ENCODE data around the gene CPED1.
"Not testable (repeated sequence)": the region's sequence is repeated elsewhere in the genome, so short reads cannot be mapped to it uniquely, and the experiment has no call there.

The CPED1 gene

DNA sequence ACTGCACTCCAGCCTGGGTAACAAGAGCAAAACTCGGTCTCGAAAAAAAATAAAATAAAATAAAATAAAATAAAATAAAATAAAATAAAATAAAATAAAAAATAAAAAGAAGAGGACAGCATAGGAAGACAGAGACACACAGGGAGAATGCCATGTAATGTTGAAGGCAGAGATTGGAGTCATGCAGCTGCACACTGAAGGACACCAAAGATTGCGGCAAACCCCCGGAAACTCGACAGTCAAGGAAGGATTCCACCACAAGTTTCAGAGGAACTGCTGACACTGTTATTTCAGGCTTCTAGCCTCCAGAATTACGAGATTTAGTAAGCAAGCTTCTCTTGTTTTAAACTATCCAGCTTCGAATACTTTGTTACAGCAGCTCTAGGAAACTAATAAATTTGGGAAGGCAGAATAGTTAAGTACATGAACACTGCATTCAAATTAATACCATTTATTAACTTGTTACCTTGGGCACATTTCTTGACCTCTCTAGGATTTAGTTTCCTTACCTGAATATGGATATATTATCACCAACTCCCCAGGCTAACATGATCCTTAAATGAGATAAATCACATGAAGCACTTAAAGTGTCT, 9.5 kb downstream of the CPED1 start:
- DNase-seq: no peak

DNA sequence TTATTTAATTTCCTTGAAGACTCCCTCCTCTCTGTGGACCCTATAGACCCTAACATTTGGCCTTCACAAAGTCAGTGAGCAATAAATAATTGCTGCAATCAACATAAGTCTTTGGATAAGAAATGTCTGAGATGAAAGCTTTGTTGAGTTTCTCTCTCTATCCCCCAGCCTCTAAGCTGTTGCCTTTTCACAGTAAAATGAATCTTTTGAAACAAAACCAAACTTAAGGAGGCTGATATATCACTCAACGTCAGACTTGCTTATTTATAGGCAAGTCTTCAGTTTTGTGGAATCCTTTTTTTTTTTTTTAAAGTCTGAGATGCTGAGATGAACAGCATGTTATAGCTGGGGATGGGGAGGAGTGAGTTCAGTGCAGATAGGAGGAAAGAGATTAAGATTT, 10.0 kb downstream of the CPED1 start:
- DNase-seq: no peak

DNA sequence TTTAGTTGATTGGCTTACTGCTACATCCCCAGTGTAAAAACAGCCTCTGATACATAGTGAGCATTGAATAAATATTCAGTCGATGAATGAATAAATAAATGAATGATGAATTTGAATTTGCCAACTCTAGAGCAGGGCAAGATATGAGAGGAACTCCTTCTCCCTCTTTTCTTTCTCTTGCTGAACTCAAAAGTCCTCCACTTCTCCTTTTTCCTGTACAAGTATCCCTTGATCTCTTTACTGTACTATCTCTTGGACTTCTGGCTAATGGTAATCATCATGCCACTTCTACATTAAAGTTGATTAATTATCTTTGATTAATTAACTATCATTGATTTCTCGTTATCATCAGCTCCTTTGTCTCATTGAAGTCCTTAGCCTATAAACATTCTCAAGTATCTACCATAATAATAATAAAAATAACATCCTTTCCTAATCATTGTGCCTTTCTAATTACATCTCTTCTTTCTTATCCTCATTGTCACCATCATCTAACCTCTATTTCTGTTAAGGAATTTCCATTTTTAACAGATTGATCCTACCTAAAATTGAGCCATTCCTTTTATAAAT, 10.6 kb downstream of the CPED1 start:
- DNase-seq: no peak

DNA sequence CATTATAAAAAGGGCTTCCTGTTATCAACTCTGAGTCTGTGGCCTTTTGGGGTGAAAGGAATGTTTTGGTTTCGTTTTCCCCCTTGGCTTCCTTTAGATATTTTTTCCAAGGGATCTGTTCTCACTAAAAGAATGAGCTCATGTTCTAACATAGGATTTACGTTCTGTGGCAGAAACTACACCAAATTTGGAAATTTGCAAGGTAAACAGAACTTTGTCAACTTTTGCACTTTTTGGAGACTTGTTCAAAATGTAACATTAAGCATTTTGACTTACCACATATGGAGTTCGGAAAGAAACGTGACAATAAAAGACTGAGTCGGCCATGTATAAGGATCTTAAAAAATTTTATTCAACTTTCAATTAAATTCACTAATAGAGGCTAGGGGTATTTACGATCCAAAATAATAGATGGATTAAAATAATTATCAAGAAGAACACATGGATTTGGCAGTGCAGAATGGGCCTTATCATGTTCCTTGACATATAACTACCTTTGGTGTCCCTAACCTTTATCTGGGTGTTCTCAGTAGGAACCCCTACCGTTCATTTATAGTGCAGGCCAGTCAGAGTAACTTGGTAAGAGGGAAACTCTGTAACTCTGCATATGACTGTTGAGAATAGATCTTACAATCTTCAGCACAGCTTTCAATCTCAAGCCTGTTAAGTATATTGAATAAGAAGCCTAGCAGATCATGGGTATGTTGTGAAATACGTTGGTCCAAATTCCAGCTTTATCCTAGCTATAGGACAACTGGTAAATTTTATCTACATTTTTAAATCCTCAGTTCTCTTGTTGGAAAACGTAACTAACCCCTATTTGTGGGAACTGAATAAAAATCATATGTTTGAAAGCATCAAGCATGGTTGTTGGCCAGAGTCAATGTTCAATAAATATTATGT, 11.8 kb downstream of the CPED1 start:
- DNase-seq: no peak

DNA sequence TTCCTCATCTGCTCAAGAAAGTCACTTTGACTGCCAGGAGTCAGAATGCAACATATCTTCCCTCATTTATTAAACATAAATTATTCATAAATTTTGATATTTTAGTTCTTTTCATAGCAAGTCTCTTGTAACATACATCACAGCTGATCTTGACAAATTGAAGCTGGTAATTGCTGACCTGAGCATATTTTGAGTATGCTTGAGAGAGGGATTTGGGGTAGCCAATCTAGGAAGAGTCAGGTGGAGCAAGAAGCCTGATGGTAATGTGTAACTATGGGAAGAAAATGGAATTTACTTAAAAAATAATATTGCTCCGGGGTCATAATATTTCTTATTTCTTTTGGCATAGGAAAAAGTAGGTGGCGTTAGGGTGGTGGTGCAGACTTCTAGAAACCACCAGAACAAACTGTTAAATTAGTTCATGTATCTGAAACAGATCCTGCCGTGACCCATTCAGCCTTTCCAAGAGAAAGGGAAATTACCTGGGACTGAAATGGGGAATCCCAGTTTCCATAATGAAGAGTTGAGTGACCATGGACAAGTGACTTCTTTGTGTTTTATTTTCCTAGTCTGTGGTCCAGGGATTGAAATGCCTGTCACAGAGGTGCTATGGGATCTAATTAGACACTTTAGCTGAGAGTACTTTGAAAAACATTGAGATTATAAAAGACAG, 12.9 kb downstream of the CPED1 start:
- DNase-seq: no peak

DNA sequence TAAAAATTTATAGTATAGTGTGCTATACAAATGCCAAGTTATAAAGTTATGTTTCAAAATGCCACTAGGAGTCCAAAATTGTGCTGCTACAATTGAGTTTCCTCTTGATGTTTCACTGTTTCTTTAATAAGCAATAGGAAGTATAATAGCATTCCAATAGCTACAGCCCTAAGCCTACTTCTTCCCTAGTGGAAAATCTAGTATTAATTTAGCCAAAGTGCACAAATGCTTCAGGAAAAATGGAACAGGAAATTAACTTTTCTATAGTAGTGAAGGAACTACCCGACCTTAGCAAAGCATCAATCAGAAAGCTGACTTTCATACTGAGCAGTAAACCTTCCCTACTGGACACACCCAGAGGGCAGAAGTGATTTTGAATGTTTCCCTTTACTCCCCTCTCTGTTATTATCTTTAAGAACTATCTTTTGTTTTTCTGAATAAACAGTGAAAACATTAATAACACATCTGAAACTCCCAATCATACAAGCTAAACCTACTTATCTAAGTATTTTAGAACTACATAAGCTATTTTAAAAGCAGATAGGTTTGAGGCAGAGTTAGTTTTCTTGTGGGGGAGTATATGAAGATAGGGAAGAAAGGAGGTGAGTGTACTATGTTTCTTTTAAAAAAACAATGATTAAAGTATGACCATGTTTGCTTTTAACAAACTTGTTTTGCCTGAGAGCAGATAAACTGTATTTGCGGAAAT, 13.7 kb downstream of the CPED1 start:
- no peak for DNase-seq

DNA sequence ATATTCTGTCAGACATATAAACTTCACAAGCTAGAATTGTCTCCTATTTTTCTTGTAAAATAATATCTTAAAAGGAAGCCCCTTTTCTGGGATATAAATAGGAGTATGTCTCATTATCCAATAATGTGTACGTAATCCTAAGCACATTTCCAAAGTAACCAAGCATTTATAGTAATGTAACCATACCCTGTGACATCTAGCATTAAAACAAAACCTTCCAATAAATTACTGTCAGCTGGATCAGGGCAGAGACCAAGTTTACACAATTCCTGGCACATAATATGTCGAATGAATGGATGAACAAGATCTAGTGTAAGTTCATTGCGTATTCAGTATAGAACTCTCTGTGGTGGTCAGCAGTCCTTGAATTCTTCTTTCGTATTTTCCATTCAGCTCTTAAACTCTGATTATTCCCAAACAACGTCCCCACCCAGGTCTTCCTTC, 14.3 kb downstream of the CPED1 start:
- no peak for DNase-seq

DNA sequence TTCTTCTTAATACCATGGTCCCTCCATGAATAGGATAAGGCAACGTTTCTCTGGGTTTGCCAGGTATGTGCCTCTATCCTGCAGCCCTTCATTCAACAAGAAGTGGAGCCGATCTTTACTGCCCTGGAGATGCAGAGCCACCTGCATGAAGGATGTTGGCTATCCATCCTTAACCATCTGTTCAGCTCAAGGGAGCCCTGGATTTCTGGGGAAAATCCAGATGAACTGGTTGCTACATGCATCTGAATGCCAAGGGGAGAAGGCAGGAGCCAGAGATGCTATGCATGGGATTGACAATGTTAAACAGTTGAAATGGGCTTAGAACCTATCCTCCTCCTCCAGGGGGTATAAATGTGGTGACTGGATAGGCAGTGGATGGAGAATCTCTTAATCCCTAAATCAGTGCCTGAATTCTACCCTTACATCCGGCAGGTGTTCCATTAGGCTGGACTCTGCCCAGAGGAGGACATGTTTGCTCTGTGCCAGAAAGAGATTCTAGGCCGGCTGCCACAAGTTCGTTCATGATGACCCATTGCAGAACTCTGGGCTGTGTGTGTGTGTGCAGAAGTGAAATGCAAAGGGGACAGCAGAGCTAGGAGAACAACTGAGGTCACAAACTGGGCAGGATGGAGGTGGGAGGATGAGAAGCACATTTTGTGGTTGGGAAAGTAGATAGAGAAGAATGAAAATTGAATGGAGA, 15.6 kb downstream of the CPED1 start:
- DNase-seq: no peak

DNA sequence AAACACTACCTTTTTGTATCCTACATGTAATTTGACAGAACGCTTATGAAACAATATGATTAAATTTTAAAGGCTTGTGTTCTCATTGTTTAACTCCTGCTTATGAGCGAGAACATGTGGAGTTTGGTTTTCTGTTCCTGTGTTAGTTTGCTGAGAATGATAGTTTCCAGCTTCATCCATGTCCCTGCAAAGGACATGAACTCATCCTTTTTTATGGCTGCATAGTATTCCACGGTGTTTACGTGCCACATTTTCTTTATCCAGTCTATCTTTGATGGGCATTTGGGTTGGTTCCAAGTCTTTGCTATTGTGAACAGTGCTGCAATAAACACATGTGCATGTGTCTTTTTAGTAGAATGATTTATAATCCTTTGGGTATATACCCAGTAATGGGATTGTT, 16.5 kb downstream of the CPED1 start:
- not testable (repeated sequence) for DNase-seq

DNA sequence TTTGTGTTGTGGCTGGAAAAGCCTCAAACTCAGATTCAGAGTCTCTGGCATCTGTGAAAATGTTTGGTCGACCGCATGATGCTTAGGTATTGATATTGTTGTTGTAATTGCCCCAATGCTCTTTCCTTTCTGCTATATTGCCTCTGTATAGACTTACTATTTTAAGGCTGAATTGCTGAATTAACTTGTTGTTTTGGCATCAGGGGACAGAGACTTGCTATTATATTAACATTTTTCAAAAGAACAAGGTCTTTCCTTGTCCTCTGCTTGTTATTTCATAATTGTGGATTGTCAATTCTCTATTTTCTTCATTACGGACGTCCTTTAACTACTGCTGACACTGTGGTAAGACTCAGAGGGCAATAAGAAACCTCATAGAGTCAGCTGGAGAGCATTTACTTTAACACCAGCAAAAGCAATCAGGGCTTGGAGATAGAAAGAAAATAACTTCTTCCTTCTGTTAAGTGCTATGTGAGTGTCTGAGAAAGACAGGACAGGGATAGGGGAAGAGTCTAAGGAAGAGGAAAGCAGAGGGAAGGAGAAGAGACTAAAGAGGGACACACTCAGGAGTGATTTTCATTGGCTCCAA, 17.6 kb downstream of the CPED1 start:
- no peak for DNase-seq

DNA sequence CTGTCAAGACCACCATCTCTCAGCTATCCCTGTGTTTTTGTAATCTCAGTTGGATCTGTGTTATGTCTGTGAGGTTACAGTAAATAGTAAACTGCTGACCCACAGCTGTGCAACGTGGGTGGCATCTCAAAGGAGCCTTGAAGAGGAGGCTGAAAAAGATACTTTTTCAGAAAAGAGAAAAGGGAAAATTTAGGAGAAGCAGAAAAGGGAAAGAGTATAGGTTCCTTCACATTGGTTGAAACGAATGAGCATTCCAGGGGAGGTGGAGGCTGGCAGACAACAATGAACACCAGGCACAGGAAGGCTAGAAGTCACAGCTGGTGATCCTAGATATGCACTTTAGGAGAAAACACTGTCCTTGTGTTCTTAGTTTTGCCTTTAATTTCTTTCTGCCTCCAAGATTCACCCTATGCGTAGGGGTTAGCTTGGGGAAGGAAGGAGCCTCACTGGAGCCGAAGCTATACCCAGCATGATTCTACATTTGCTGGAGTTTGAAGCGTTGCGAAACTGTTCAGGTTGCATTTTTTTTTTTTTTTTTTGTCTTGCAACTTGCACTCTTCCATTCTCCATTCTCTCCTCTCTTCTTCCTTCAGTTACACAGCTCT, 18.3 kb downstream of the CPED1 start:
- DNase-seq: no peak

DNA sequence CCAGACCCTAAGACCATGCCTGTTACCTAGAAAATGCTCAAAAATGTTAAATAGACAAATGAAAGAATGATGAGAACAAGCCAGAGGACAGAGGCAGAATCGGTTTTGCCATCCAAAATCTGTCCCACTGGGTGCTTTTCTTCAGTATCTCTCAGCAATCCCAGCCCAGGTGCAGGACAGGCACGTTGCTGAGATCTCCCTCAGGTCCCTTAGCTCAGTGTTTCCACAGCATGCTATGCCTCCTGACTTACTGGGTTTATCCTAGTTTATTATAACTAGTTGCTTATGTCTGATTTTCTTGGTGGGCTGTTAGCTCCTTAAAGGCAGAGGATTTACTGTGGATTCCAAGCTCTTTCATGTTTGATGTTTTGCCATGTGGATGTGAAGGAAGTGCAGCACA, 20.3 kb downstream of the CPED1 start:
- no peak for DNase-seq

DNA sequence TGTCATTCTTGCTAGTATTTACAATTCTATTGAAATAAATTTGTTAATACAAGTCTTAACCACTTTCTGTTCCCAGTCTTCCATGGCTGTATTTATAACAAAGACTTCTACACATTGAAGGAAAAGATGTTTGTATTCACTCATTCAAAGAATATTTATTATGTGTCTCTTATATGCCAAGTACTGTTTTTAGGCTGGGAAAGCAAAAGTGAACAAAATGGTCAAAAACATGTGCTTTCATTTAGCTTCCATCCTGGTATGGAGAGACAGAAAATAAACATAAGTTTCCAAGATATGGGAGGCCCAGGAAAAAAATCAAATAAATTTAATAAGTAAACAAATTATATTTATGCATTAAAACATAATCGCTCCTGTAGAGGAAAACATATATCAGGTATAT, 22.9 kb downstream of the CPED1 start:
- DNase-seq: no peak

DNA sequence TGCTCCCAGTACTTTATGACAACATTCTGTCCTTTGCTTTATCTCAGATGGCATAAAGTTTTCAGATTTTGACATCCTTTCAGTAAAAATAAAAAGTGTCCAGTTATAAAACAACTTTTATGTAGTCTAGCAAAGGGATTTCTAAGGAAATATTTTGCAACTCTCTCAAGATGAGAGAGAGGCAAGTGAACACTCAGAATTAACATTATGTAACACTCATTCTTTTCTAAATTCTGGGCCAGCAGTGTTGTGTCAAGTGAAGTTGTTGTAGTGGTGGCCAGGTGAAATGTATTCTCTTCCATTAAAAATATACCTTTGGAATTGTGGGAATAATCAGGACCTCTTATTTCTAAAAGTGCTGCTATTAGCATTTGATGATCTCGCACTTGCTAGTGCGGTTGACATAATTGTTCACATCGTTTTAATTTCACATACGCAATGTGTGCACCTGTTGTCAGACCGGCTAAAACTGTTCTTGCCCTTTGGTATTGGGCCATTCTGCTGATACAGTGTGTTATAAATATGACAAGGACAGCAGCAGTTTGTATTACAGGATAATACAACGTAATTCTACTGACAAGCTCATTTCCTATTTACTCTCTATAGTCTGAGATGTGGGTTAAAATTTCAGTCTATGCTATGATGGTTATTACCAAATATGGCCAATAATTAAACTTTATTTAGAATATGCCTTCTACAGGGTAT, 23.8 kb downstream of the CPED1 start:
- no peak for DNase-seq

DNA sequence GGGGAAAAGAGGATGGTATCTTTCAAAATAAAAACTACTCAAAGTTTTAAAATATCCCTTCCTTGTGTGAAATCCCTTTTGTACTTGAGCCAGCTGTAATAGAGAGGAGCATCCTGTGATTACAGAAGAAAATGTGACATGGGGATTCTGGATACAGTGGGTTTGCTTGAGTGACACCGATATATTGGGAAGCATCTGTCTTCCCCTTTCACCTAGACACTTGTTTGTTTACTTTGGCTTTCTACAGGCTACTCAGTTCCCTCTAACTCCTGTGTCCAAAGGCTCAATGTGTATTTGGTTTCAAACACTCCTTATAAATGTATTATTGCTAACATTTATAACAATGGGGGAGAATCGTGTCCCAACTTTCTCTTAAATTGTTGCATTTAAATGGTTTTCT, 24.4 kb downstream of the CPED1 start:
- no peak for DNase-seq

DNA sequence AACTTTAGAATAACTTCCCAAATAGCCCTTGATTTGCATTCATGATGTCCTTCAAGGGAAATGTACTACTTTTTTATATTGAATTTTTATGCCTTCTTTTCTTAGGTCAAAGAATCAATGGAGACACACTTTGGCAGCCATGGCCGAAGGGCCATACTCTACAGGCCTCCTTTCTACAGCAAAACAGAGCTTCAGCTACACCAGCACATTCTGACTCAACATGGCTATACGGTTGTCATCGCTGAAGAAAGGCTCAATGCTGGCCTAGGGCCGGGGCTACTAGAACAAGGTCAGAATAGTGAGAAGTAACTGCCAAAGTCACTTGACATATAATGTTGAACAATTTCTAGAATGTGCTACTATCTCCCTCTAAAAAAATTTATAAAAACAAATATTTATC, 27.0 kb downstream of the CPED1 start:
- DNase-seq: no peak

DNA sequence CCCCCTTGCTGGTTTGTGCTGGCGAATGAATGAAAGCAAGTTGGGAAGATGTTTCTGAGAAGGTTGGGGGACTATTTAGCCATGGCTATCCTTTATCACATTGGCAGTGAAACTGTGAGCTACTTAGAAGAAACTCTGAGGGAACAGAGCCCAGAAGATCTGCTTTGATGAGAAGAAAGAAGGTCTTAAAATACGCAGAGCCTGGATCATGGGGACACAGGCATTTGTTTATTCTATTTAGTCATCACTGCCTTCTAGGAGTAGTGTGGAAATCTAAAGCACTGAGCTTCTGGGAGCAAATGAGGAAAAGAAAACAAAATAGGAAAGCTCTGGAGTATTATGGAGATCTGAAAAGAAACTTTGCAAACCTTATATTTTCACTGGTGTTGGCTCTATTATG, 28.5 kb downstream of the CPED1 start:
- DNase-seq: no peak

DNA sequence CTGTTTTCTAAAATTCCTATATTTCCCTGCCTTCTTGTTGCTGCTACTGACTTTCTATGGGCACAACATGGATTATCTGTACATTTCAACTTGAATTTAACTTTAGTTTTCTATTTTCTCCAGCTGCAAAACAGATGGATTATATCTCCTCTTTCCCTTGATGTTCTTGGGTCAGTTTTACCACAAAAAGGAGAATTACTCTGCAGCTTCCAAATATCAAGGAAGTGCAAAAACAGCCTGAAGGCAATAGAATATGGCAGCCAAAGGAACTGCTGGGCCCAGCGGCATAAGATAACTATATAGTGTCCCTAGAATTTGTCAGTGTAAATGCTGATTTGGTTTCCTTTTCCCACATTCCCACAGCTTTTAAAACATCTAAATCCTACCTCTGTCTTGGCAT, 29.1 kb downstream of the CPED1 start:
- DNase-seq: no peak

DNA sequence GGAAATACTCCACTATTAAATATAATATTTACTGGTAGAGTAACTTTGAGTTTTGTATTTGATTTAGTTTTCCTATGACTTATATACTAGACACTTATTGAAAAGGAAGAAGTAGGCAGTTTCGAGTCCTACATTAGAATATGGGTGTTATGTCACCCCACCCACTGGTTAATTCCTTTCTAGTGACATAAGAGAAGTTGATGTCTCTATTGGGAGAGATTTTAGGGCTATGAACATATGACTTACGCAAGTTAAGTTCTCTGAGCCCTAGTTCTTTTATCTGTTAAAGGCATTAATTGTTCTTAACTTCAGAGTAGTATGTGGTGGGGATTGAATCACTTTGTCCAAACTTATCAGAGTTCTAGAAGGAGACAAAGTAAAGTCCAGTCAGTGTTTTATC, 30.5 kb downstream of the CPED1 start:
- DNase-seq: no peak

DNA sequence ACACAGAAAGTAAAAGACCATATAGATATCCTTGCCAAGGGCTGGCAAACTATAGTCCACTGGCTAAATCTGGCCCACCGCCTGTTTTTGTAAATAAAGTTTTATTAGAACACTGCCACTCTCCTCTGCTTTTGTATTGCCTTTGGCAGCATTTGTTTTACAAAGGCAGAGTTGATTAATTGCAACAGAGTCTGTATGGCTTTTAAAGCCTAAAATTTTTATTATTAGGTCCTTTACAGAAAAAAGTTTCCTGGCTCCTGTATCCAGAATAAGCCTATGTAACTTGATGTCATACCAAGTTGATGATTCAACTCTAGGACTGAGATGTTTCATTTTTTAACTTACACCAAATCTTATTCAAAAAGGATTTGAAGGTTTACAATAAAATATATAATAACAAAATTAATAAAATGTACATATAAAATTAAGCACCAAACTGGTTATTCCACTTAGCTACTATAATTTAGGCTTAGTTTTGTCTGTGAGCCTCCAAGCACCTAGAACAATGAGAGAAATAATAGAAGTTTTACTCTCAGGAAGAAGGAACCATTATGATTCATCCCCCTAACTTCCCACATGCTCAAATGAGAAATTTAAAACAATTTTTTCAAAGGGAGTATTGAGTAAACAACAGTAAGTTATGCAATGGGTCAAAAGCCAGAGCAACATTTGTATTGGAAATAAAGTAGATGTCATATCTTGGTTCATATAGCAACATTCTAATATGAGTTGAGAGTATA, 31.9 kb downstream of the CPED1 start:
- DNase-seq: no peak
